CD4-positive, alpha-beta T cell treated with Interleukin-4 for 4 hours (primary cell): ENCODE data around the gene WWTR1.

Source experiments
- DNase-seq: peaks from one replicate; pipeline ENCODE4 v3.0.0-alpha.2; 2020

WWTR1 gene

GRCh38 chr3:149620291-149621020 is 37.4 kb downstream of the WWTR1 start:
- no peak for DNase-seq

DNA sequence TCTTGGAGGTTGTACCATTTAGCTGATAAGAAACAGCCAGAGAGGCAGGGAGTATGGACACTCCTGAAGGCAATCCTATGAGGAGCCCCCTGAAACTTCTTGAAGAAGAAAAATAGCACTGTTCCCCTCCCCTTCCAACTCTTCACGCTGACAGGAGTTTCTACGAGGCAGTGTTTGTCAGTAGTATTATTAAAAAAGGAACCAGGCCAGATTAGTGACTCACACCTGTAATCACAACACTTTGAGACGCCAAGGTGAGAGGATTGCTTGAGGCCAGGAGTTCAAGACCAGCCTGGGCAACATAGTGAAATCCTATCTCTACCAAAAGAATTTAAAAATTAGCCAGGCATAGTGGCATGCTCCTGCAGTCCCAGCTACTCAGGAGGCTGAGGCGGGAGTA is 38.7 kb downstream of the WWTR1 start:
- no peak for DNase-seq

DNA sequence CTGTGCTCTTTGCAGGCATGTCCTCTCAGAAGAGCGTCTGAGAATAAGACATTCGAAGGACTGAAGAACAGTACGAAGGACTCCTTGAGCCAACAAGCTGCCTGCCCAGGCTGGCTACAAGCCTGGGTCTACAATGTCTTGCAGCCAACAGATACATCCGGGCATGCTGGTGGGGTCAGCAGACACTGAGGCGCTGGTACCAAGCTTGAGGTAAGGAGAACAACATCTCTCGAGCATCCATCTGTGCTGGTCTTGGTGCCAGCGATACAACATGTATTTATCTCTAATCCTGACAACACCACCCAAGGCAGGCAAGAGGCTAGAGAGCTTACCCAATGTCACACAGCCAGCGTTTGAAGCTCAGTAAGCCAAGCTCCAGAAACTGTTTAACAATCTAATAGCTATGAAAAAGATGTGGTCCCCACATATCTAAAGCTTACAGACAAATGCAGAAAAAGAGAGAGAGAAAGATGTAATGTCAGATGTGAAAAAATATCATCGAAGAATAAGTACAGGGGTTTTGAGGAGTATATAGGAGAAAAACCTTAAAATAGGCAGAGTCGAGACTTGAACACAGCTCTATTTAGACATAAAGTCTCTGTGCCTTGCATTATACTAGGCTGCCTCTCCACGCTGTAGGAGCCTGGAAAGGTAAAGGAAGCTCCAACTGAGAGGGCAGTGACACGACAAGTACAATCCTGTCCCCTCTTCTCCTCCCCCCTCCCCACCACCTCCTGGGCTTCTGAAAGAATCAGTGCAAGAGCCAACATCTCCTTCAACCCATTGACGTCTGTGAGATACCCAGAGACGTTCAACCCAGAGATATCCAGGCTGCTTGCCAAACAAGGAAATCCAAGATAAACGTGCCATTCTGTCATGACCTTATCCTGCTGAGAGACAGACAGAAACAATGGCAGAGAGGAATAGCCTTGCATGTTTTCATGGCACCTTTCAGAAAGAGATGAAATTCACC is 39.4 kb downstream of the WWTR1 start:
- DNase-seq: no peak

- DNase-seq: no peak
Observed at GRCh38 chr3:149615731-149616221, 42.0 kb downstream of the WWTR1 start.

DNA sequence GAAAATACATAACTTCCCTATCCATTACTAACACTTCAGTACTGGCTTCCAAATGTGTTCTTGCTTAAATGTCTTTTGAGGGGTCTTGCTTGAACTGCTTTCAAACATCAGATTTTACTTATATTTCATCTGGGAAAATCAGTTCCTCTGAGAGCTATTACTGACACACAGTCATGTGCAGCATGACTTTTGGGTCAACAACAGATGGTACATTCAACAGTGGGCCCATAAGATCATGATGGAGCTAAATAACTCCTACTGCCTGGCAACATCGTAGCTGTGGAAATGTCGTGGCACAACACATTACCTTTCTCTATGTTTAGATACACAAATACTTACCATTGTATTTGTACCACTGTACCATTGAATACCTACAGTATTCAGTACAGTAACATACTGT is 43.8 kb downstream of the WWTR1 start:
- DNase-seq: no peak

DNA sequence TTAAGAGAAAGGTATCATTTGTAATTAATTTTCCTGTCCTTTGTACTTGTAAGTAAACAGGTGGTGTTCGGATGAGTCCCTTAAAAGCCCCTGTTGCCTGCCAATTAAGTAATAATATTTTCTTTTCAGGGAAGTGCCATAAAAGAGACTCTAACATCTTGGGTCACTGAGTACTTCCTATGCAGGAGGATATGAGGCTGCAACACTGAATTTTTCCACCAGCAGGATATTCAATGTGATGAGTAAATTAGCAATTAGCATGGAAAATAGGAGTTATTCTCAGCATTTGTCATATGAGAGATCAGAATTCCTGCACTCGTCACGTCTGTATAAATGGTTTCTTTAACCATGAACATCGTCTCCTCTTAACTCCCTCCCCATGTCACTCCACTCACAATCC is 45.4 kb downstream of the WWTR1 start:
- no peak for DNase-seq

- no peak for DNase-seq
Observed at GRCh38 chr3:149611149-149611548, 46.7 kb downstream of the WWTR1 start.

GRCh38 chr3:149610351-149611105 is 47.3 kb downstream of the WWTR1 start:
- no peak for DNase-seq

DNA sequence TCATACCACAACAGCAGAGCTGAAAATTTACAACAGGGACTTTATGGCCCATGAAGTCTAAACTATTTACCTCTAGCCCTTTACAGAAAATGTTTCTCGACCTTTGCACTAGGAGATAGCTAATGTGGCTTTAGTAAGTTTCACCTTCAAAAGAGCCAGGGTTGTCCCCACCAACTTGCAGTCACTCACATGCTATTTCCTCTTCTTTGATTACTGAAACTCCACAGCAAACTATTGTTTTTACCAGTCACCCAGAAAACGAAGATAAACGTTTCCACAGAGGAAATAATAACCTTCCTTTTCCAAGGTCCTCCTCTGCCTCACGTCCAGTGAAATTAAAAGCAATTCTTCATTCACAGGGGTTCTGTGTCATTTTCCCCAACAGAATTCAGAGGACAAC is 48.2 kb downstream of the WWTR1 start:
- no peak for DNase-seq

- DNase-seq: no peak
Observed at GRCh38 chr3:149608987-149609386, 48.8 kb downstream of the WWTR1 start.

GRCh38 chr3:149605902-149606301 is 51.9 kb downstream of the WWTR1 start:
- no peak for DNase-seq

DNA sequence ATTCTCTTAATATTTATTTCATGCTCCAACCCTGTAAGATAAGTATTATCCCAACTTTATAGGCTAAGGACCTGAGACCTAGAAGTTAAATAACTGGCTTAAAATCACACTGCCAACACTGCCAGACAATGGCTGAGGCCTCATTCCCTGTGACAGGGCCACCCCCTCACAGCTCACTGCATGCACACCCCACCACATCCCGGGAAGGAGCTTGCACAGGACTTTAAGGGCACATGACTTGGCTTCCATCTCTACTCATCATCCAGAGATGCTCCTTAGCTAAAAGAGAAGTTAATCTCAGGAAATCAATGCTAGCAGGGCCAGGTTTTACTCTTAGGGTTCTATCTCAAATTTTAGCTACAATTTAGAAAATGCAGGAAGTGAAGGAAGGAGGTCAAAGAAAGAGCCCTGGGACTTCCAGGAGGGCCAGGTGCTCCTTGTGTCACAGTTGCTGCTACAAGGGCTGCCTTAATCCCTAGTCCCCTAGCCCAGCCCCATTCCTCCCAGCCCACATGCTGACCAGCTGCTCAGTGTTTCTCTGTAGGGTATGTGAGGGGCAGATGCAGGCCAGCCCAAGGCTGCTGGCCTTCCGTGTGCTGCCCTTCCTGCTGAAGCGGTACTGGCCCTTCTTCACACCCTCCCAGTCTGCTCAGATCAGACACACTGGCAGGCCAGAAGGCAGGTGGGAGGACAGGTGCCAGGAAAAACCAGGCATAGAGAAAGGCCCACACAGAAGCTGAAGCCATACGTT is 53.5 kb downstream of the WWTR1 start:
- DNase-seq: no peak

DNA sequence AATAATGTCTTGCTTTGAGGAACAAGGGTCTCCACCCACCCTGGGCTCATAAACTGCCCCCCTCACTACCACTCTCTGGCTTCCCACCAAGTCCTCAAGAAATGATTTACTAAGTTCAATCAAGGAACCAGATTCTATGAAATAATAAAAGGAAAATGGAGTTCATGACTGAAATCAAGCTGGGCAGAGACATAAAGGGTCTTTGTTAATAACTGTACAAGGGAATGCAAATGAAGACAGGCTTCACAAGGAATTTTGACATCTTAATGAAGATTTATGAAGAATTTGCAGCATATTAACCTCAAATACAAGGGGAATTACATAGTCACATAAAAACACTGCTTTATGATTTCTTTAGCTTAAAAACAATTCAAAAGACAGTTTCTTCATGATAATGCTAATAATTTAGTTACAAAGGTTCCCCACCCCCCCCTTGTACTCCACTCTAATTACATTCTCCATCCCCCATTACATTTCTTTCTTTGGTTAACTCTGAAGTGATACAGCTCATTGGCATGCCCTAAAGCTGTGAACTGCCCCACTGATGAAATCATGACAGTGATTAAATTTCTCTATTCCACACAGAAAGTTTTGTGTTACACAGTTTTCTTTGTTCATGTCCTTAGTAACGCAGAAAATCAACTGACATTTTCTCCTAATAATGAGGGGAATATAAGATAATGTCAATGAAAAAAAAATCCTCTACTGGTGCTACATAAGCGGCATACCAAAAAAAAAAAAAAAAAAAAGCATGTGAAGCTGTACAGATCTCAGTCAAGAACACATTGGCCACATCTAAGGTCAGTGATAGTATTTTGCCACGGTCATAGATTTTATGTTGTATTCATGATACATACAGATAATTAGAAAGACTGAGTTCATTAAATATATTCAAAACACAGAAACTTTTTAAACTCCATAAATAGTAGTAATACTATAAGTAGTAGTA is 54.4 kb downstream of the WWTR1 start:
- no peak for DNase-seq

GRCh38 chr3:149600634-149601033 is 57.2 kb downstream of the WWTR1 start:
- DNase-seq: no peak

GRCh38 chr3:149599236-149599635 is 58.6 kb downstream of the WWTR1 start:
- no peak for DNase-seq

- no peak for DNase-seq
Observed at GRCh38 chr3:149596134-149596770, 61.6 kb downstream of the WWTR1 start.

DNA sequence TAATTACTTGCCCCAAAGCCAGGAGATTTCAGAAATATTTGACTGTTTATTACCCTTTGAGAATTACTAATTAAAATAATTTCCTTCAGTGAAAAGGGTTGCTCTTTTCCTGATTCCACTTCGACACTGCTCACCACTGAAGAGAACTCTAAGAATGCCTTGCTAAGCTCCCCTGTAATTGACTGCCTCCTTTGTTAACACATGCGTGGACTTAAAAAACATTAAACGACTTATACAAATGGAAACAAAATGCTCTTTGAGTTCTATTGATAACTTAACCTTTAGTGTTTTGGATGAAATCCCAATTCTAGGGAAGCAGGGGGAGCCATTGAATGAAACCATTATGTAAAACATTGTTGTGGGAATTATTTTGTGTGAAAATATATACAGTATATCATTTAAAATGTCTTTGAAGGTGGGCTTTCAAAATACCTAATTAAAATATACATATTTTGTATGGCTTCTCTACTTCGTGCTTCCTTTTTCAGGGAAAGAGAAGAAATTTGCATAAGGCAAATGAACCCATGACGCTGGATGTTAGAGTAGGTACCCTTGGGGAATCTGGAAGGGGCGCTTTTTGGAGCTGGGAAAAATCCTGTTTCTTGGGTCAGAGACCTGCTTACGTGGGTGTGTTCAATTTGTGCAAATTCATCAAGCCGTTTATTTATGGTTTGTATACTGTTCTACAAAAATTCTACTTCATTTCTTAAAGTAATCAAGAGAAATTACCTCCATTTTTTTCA is 64.2 kb downstream of the WWTR1 start:
- no peak for DNase-seq

GRCh38 chr3:149592758-149593240 is 65.0 kb downstream of the WWTR1 start:
- no peak for DNase-seq

- DNase-seq: no peak
Observed at GRCh38 chr3:149590691-149591441, 67.0 kb downstream of the WWTR1 start.
